ENCODE data around the gene ZBTB47.

The ZBTB47 gene

DNA sequence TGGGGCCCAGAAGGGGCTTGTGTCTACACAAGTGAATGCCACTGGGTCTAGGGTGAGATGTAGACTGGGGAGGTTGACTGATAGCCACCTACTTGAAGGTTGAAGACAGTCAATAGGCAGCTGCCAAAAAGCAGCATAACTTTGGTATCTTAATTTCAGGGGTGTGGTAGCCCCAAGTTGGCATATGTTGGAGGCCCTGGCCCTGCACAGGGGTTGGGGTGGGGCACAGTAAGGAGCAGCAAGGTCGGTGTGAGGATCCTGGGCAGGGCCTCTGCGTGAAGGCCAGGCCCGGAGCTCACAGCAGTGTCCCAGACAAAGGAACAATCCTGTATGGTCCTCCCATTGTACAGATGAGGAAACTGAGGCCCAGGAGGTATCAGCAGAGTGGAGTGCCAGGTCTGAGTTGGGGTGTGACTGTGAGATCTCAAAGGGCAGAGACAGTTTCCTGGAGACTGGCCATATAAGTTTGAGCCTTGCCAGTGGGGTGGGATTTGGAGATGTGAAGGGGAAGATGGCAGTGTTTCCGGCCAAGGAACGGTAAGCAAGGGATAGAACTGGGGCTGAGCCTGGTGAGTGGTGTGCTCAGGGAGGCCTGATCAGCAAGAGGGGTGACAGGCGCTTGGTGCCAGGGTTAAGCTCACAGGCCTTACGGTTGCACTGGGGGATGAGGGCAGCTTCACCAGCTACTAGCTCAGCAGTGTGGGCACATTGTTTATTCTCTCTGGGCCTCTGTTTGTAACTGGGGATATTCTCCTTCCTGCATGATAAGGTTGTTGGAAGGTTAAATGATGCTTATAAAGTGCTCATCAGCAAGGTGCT is 33.5 kb downstream of the ZBTB47 start:
- no peak for DNase-seq

DNA sequence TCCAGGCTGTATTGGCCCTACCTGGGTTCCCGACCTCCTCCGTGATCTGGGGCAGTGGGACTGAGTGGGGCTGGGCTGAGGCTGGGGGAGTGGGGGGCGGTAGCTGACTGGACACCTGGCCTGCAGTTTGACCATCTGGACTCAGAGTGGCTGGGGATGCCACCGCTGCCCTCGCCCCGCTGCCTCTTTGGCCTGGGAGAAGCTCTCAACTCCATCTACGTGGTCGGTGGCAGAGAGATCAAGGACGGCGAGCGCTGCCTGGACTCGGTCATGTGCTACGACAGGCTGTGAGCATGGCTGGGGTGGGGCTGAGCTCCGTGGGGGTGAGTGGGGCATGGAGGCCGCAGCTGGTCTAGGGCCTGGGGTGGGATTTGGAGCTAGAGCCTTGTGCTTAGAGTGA is 34.5 kb downstream of the ZBTB47 start:
- DNase-seq = no peak

DNA sequence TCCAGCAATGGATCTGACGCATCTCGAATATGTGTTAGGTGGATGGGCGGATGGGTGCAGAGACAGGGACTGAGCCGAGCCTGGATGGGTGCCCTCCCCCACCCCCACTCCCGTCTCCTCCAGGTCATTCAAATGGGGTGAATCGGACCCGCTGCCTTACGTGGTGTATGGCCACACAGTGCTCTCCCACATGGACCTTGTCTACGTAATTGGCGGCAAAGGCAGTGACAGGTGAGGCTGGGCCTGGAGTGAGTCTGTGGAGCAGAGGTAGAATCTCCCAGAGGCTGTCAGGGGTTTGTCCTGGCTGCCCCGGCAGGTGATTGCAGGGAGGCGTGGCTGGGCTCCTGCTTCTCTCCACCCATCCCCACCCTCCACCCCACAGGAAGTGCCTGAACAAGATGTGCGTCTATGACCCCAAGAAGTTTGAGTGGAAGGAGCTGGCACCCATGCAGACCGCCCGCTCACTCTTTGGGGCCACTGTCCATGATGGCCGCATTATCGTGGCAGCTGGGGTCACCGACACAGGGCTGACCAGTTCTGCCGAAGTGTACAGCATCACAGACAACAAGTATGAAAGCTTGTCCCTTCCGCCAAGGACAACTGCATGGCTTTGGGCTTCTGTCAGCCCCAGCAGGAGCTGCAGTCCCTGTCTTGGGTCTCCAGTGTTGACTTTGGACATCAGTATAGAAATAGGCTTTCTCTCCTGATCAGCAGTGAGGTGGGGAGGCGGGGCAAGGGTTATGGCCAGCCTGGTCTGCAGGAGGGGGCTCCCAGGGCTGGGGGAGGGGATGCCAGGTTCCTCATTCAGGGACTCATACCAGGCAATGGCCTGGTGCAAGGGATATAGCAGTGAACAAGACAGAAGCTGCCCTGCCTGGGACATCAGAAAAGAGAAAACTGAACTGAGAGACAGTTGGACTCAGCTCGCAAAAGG is 35.3 kb downstream of the ZBTB47 start:
- DNase-seq = no peak

DNA sequence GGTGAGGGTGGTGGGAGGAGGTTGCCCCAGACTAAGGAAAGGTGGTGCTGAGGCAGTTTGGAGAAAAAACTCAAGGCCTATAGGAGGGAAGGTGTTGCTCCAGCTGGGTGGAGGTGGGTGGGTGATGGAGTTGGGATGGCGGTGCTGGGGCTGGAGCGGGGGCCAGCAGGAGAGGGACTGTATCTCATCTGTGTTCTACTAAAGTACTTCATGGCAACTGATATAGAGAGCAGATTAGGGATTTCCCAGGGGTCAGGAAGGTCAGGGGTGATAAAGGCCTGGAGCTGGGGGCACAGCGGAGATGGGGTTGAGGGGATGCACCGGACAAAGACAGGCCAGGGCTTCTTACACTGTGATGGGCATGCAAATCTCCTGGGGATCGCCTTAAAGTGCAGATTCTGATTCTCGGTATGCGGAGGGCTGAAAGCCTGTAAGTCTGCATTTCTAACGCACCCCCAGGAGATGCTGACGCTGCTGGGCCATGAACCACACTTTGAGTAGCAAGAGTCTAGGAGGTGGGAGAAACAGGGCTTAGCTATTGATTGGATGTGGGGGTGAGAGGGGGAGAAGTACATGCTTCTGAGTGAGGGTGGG is 36.0 kb downstream of the ZBTB47 start:
- DNase-seq = no peak

DNA sequence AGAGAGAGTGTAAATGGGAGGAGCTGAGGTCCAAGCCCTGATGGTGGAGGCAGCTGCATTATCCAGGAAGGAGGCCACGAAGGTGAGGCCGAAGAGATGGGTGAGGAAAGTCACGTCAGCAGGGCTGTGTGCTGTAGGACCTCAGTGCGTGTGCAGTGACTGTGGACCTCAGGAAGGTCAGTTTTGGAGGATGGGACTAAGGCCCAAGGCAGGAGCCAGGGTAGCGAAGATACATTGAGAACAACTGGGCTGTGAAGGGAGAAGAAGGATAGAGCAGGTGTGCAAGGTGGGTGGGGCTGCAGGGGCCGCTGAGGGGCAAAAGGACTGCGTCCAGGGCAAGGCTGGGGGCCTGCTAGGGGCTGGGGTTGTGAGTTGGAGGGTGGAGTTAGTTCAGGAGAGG is 36.7 kb downstream of the ZBTB47 start:
- no peak for DNase-seq

DNA sequence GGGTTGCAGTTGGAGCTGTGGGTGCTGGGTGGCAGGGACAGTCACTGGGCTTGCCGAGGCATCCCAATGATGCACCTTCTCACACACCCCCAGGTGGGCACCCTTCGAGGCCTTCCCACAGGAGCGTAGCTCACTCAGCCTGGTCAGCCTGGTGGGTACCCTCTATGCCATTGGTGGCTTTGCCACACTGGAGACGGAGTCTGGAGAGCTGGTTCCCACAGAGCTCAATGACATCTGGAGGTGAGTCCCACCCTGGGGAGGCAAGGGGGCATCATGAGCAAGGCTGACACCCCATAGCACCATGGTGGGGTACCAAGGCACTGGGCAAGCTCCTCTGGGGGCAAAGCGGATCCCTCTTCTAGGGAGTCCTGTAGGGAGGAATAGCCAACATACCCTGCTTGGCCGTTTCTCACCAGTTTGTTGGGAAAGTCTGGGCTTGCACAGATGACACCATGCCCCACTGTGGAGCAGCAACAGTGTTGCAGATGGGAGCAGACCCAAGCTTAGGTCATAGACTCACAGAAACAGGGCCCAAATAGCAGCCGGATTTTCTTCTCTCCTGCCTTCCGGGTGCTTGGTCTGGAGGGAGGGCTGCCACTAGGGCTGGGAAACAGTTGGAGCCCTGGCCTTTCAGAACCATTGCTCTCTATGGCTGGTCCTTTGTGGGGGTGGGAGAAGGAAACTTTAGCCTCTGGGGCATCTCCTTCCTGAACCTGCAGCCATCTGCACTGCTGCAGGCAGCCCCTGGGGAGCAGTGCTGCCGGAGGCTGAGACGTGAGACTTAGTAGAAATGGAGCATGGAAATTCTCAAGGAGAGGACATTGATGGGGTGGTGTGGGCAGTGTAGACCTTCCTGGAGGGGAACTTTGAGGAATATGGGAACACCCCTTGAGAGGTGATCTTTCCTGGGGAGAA is 37.5 kb downstream of the ZBTB47 start:
- DNase-seq = no peak

DNA sequence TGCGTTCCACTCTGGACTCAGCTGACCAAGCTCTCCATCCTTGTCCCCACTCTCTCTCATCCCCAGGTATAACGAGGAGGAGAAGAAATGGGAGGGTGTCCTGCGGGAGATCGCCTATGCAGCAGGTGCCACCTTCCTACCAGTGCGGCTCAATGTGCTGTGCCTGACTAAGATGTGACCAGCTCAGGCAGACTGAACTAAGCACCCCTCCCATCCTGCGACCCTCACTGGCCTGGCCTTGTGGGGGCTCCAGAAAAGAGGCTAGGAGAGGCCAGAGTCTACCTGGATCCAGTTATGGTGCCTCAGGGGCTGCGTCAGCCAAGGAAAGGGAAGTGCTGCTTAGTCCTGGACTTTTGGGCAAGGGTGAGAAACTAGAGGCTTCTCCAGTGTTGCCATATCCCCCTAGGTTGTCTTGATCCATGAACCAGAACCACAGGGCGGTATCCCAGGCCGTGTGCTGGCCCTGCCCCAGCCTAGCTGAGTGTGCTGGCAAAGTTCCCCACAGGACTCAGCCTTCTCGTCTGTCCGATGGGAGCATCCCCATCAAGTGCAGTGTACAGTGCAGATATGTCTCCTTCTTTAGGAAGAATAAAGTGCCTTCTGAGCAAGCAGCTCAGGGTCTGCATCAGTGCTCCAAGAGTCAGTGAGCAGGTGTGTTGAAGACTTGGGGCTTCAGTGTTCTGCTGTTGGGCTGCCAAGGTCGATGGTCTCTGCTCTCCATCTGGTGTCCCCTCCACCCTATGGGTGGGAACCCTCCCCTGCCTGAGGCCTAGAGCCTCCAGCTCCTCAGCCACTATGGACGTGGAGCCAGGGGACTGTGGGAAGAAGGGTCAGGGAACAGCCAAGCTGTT is 38.5 kb downstream of the ZBTB47 start:
- DNase-seq = no peak

DNA sequence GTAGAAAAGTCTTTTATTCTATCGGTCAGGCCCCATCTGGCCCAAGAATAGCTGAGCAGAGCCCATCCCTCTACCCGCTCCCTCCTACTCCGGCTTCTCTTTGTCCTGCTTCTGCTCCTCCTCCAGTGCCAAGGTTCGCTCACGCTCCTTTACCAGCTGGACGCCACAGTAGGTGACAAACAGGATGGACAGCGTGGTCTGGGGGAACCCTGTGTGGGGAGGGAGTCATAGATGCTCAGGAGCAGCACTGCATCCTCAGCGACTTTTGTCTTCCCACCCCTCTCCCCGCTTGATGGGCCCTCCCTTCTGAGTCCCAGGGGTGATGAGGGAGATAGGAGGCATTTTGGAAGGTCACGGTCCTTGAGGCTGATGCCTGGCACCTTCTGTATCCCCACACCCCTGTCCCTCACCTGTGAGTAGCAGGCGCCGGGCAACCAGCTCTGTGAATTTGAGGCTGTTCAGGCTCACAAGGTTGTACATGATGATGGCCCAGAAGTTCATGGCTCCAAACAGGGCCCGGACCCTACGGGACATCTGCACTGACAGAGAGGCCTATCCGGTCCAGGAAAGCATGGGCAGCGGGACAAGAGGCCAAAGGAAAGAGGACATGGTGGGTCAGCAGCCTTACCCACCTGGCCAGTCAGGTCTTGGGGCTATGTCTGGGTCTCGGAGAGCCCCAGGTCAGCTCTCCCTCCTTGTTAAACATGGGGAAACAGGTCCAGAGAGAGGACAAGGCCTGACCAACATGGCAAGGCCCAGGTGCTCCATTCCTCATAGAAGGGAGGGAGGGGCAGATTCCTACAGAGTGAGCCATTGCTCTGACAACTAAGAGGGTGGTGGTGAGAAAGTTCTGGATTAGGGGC is 39.4 kb downstream of the ZBTB47 start:
- no peak for DNase-seq

DNA sequence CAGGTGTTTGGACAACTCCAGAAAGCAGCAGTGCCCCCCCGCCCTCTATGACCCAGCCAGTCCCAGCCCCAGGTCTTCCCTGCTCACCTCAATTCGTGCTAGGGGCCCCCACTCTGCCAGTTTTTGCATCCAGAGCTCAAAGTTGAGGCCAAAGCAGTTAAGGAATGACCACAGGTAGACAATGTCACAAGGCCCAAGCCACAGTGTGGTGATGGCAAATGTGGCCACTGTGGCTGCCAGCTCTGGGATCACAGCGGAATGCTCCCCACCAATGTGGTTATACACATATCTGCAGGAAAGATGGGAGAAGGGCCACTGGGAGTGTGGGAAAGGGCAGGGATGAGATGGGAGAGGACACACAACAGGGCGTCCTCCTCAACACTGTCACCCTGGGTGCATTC is 40.0 kb downstream of the ZBTB47 start:
- no peak for DNase-seq

DNA sequence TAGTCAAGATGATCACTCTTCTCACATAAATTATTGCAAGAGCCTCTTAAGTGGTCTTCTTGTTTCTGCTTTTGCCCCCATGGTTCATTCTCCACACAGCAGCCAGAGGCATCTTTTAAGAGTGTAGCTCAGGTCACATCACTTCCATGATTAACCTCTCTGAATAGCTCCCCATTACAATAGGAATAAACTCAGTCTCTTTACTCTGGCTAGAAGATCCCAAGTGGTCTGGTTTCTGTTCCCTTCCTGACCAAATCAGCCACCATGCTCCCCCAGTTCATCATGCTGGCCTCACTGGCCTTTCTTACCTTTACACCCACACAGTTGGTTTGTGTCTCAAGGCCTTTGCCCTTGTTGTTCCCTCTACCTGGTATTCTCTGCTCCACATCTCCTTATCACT is 40.9 kb downstream of the ZBTB47 start:
- no peak for DNase-seq

DNA sequence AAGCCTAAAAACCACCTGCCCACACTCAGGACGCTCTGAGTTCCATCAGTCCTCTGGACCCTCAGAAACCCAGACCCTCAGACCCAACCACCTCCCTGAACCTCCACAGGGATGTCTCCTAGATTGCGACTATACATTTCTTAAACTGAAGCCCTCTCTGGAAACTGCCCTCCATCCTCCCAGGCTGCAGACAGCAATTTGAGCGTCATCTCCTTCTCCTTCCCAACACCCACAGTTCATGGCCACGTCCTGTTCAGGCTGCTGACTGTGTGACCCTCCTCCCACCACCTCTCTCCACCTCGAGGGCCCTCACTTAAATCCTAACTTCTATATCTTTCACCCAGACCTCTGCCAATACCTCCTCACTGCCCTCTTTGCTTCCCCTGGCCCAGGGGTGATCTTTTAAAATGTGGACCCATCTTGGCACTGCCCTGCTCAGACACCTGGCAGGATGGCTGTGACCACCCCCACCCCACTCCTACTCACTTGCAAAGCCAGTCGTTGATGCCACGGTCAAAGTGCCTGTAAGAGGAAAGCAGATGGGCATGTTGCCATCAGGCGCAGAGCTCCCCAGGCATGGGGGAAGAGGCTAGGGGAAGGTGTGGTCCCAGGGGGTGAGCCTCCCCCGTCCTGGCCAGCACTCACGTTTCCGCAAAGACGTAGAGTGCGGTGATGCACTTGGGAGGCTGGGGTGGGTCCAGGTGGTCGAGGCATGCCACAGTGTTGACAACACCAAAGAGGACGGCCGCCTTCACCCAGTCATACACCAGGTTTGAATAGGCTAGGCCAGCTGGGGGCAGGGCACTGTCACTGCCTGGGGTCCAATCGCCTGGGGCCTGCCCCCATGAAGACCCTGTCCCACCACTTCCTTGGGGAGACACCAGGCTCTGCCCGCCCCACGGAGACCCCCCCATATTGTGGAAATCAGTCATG is 43.1 kb downstream of the ZBTB47 start:
- no peak for DNase-seq

DNA sequence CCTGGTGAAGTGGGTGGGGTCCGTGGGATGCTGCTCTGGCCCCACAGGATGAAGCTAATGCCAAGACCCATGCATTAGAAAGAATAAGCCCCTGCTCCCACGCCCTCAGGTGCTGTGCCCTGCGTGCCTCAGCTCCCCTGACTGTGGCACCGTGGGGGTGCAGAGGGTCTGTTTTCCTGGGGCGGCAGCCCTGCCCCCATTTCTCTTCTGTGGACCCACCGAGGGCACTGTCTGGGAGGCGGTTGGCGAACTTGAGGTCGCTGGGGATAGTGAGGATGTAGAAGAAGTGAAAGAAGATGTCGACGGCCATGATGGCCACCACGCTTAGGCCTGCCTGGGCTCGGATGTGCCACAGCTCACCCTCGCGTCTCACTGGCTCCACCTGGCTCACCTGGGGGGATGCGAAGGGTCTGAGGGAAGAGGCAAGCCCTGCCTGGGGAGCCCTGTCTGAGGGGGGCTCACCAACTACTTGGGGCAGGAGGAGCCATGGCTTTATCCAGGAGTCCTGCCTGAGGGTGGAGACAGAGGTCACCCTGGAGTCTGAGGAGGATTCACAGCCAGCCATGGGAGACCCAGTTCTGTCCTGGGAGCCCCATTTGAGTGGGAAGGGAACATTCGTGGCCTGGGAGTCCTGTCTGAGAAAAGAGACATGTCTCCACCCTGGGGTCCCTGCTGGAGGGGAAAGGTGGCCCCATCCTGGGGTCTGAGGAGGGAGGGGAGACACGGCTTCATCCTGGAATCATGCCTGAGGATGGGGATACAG is 44.0 kb downstream of the ZBTB47 start:
- DNase-seq = no peak

DNA sequence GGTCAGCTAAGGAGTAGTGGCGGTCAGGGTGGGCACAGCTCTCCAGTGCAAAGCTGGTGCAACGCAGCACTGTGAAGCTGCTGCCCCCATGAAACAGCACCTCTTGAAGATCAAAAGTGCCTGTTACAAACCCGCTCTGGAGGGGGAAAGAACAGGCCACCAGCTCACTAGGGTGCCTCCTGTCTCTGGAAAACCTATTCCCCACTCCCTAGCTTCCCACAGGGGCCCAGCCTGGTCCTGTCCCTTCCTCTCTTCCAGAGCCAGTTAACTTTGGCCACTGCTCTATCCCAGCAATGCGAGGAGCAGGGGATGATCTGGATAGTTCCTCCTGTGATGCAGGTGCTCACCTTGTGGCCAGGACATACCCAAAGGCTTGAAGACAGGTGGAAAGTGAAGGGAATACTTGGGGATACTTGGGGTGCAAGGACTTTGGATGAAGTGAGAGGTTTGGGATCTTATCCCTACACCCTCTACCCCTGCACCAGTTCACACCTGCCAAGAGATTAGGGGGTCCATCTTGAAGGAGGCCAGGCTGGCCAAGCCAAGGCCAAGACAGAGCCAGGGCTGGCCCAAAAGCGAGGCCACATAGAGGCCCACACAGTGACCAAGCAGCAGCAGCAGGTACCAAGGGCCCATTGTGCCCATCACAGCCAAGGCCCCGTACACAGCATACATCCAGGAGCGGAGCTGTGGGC is 44.9 kb downstream of the ZBTB47 start:
- DNase-seq = no peak

DNA sequence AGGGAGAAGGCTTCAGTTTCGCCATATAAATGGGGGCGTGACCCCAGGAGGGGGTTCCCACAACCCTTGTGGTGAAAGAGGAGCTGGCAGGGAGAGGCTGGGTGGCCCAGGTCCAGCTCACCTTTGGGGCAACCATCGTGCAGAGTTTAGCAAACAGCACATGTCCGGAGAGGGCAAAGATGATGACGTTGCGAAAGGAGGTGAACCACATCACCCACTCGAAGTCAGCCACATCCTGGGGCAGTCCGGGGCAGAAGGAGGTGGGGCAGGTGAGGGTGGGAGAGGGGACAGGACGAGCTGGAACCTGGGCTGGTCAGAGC is 45.4 kb downstream of the ZBTB47 start:
- DNase-seq = no peak

DNA sequence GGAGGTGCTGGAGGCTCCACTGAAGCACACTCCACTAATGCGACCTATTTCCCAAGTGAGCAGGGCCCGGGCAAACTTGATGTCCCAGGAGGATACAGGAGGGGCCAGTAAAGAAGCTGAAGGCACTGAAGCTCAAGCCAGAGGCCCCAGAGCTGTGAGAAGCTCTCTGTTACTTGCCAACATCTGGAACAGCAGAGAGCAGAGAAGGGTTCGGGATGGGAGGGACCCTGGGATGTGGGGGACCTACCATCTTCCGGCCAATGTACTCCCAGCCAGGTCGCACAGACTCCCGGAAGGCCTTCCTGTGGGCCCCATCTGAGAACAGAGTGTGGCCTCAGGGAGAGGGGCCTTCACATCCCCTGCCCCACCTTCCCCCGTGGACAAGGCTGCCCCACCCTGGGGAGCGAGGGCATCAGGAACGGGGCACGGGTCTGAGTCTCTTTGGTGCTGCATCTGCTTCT is 46.0 kb downstream of the ZBTB47 start:
- no peak for DNase-seq

DNA sequence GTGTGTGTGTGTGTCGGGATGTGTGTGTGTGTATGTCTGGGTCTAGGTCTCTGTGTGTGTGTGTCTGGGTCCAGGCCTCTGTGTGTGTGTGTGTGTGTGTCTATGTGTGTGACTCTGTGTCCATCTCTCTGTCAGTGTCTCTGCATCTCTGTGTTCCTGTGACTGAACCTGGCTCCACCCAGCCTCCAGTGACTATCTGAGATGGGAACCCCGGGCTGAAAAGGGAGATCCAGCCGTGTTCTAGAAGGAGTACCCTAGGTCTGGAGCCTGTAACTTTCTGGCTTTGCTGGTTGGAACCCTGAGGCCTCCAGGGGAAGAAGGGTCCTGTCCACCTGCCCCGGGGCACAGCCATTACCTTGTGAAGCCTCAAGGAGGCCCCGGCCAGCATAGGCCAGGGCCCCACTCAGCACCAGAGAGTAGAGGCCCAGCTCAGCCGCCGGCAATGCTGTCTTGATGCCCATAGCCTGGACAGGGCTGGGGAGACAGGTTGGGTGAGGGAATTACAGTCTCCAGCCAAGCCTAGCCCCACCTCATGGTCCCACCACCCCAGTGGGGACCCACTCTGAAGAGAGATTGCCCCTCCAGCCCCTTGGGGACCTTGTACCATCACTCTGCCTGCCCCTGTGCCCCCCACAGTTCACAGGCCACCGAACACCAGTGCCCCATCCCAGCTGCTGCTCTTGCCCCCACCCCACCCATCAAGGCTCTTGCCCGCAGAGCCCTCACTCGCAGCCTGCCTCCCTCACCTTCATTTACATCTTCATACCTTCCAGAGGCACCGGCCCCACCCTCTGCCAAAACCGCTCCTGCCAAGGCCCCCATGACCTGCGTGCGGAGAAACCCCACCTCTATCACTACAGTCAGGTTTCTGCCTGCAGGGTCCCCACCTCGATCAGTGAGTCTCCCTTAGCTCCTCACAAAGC is 47.1 kb downstream of the ZBTB47 start:
- no peak for DNase-seq
